ENCODE measurements around the gene SCAMP2. TPM values are rescaled to one million over a fixed set of nuclear protein-coding genes. Genes with fewer than 3 reads are reported as not detected.

Gene SCAMP2
- total RNA-seq, 2 donors from 2014 or later: 47.5 to 50.9 TPM

DNA sequence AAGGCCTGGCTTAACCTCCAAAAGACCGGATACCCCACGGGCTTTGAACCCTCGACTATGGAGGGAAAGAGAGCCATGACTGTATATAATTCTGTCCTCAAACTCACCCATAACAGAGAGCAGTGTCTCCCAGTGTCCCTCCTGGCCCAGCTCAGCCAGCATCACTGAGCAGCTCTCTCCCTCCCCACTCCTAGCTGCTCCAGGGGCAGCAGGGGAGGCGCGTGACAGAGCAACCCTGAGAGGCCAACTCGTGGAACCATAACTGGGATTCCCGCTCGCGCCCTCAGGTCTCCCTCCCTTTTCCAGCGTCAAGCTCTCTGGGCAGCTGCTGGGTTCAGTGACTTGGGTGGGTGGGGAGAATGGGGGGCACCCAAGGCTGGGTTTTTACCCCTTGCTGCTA lies 47.3 kb downstream of the SCAMP2 start:
- Histone ChIP-seq H3K27ac (ENCODE audit: low read depth, low read length) (no peak overlapping the region), H3K27me3 (ENCODE audit: control insufficient read depth, insufficient read depth, low read length, poor library complexity, severe bottlenecking) (peaks cover 59% of the 10 kb centered on the region), H3K9me3 (ENCODE audit: control insufficient read depth, low read length) (no peaks in the 10 kb centered on the region), H3K36me3 (ENCODE audit: control insufficient read depth, insufficient read depth, low read length) (no peaks in the 10 kb centered on the region), H3K4me1 (ENCODE audit: control insufficient read depth, insufficient read depth, low read length) (peaks cover 5% of the 10 kb centered on the region), H3K9ac (ENCODE audit: extremely low read depth, low read length, poor library complexity, severe bottlenecking) (no peak overlapping the region), H3K4me3 (ENCODE audit: low read length) (no peak overlapping the region)
- Mint-ChIP-seq H3K27ac (no peak overlapping the region), H3K4me1 (no peaks in the 10 kb centered on the region), H3K27me3 (ENCODE audit: insufficient read depth) (peaks cover 49% of the 10 kb centered on the region), H3K9me3 (no peaks in the 10 kb centered on the region), H3K4me3 (no peak overlapping the region), H3K36me3 (ENCODE audit: low read depth) (no peaks in the 10 kb centered on the region)
- no peak for DNase-seq
- WGBS, 2 experiments (ENCODE audit: insufficient coverage in 1 of 2, insufficient read length in 1 of 2): 72% methylated on average over 9 of the region's 10 CpGs; no CpG with 5 or more reads in 1 of the 2 experiments
- TF ChIP-seq, protein P1, sequence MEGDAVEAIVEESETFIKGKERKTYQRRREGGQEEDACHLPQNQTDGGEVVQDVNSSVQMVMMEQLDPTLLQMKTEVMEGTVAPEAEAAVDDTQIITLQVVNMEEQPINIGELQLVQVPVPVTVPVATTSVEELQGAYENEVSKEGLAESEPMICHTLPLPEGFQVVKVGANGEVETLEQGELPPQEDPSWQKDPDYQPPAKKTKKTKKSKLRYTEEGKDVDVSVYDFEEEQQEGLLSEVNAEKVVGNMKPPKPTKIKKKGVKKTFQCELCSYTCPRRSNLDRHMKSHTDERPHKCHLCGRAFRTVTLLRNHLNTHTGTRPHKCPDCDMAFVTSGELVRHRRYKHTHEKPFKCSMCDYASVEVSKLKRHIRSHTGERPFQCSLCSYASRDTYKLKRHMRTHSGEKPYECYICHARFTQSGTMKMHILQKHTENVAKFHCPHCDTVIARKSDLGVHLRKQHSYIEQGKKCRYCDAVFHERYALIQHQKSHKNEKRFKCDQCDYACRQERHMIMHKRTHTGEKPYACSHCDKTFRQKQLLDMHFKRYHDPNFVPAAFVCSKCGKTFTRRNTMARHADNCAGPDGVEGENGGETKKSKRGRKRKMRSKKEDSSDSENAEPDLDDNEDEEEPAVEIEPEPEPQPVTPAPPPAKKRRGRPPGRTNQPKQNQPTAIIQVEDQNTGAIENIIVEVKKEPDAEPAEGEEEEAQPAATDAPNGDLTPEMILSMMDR (conservative IDR thresholded peaks at IDR 0.05): no peak

DNA sequence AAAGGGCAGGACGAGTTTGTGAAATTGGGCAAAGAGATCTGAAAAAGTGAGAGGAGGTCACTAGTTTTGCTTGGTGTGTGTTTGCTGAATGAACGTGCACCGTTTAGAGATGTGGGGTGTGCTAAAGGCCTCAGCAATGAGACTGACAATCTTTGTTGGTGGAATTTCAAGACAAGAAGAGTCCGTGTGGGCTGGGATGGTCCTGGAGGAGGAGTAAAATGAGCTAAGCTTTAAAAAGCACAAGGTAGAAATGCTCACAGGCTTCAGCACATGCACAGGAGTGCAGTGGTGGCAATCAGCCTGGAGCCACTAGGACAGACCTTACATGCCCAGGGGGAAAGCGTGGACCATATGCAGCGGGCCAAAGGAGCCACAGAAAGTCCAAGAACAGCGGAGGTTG lies 48.2 kb downstream of the SCAMP2 start:
- Mint-ChIP-seq H3K27me3 (ENCODE audit: insufficient read depth) (peaks cover 49% of the 10 kb centered on the region), H3K9me3 (no peaks in the 10 kb centered on the region), H3K36me3 (ENCODE audit: low read depth) (no peaks in the 10 kb centered on the region), H3K4me1 (no peaks in the 10 kb centered on the region), H3K4me3 (no peak overlapping the region), H3K27ac (no peak overlapping the region)
- no peak overlapping the region for H3K27ac ChIP-seq (ENCODE audit: low read depth, low read length)
- no peak overlapping the region for H3K9ac ChIP-seq (ENCODE audit: extremely low read depth, low read length, poor library complexity, severe bottlenecking)
- TF ChIP-seq, protein P1 (conservative IDR thresholded peaks at IDR 0.05): no peak
- no peak for DNase-seq
- peaks cover 59% of the 10 kb centered on the region for H3K27me3 ChIP-seq (ENCODE audit: control insufficient read depth, insufficient read depth, low read length, poor library complexity, severe bottlenecking)
- H3K4me3 ChIP-seq (ENCODE audit: low read length): no peak overlapping the region
- peaks cover 9% of the 10 kb centered on the region for H3K4me1 ChIP-seq (ENCODE audit: control insufficient read depth, insufficient read depth, low read length)
- WGBS, 2 experiments (ENCODE audit: insufficient coverage in 1 of 2, insufficient read length in 1 of 2): 89% methylated on average over 7 of the region's 7 CpGs
- no peaks in the 10 kb centered on the region for H3K36me3 ChIP-seq (ENCODE audit: control insufficient read depth, insufficient read depth, low read length)
- no peaks in the 10 kb centered on the region for H3K9me3 ChIP-seq (ENCODE audit: control insufficient read depth, low read length)

DNA sequence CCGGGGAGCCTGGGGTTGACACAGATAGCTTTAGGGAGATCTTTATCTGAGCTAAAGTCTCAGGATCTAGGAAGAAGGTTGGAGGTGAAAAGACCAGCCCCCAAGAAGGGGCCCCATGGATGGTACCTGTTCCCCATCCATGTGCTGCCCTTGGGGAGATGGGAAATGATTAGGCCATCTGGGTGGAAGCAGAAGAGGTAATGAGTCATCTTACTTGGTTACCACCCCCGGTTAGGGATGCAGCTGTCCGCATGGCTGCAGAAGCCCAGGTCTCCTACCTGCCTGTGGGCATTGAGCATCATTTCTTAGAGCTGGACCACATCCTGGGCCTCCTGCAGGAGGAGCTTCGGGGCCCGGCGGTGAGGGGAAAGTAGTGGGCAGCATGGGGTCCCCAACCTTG lies 49.8 kb downstream of the SCAMP2 start:
- Histone ChIP-seq H3K9ac (ENCODE audit: extremely low read depth, low read length, poor library complexity, severe bottlenecking) (no peak overlapping the region), H3K27me3 (ENCODE audit: control insufficient read depth, insufficient read depth, low read length, poor library complexity, severe bottlenecking) (peaks cover 51% of the 10 kb centered on the region), H3K4me1 (ENCODE audit: control insufficient read depth, insufficient read depth, low read length) (peaks cover 9% of the 10 kb centered on the region), H3K9me3 (ENCODE audit: control insufficient read depth, low read length) (no peaks in the 10 kb centered on the region), H3K27ac (ENCODE audit: low read depth, low read length) (no peak overlapping the region), H3K4me3 (ENCODE audit: low read length) (no peak overlapping the region), H3K36me3 (ENCODE audit: control insufficient read depth, insufficient read depth, low read length) (no peaks in the 10 kb centered on the region)
- Mint-ChIP-seq H3K4me3 (no peak overlapping the region), H3K36me3 (ENCODE audit: low read depth) (no peaks in the 10 kb centered on the region), H3K4me1 (no peaks in the 10 kb centered on the region), H3K9me3 (no peaks in the 10 kb centered on the region), H3K27ac (no peak overlapping the region), H3K27me3 (ENCODE audit: insufficient read depth) (peaks cover 42% of the 10 kb centered on the region)
- TF ChIP-seq, protein P1 (conservative IDR thresholded peaks at IDR 0.05): no peak
- no peak for DNase-seq
- WGBS, 2 experiments (ENCODE audit: insufficient coverage in 1 of 2, insufficient read length in 1 of 2): 92 to 100% methylated on average over 4 to 6 of the region's 6 CpGs
